Panc1 (cell line): ENCODE measurements around the gene RRP36. TPM values are rescaled to one million over a fixed set of nuclear protein-coding genes. Genes with fewer than 3 reads are reported as not detected.

Experiments used
- ATAC-seq: fragments of 200-7000 bp; cut with Tn5 transposase; 2 replicates; pipeline ENCODE4 v1.9.1; 2020; ENCODE audit warnings: mild to moderate bottlenecking, moderate library complexity
- BruUV-seq: library from RNA; stranded (reverse); fragments of 400-500 nt; replicated peaks from 2 replicates; lab custom pipeline; 2021; lab: Mats Ljungman, UMichigan
- CTCF ChIA-PET: fragments of 300-600 bp; sonication (Branson Sonifier 250); formaldehyde crosslinking; loops from one replicate; lab custom pipeline; 2022; ENCODE audit warnings: antibody characterized with exemption; lab: Charles Lee
- POLR2A ChIA-PET: fragments of 300-600 bp; sonication (Branson Sonifier 250); formaldehyde crosslinking; loops from one replicate; lab custom pipeline; 2022; ENCODE audit warnings: antibody characterized with exemption; lab: Charles Lee
- DNase-seq: peaks from one replicate; pipeline ENCODE4 v3.0.0-alpha.2; 2010; ENCODE audit warnings: low read depth, low spot score
- H3K27ac ChIP-seq: 2 replicates; pipeline ENCODE4 v1.5.1; 2011; ENCODE audit warnings: mild to moderate bottlenecking, low read length, inconsistent platforms
- H3K27me3 ChIP-seq: fragments of 200-500 bp; sonication (Bioruptor generic); 2 replicates; pipeline ENCODE4 v1.6.0; 2014; ENCODE audit warnings: low read length, inconsistent platforms; ENCODE audit not compliant: control insufficient read depth, insufficient read depth
- H3K36me3 ChIP-seq: fragments of 200-500 bp; sonication (Bioruptor generic); 2 replicates; pipeline ENCODE4 v1.5.1; 2014; ENCODE audit warnings: inconsistent platforms, mild to moderate bottlenecking, low read length, moderate library complexity; ENCODE audit not compliant: control insufficient read depth, insufficient read depth
- H3K4me1 ChIP-seq: 2 replicates; pipeline ENCODE4 v1.5.1; 2011; ENCODE audit warnings: inconsistent platforms, mild to moderate bottlenecking, low read length, moderate library complexity; ENCODE audit not compliant: control insufficient read depth, insufficient read depth
- H3K4me3 ChIP-seq, 2 experiments: 2 replicates each; pipeline ENCODE4 v1.5.1; 2011 to 2012; ENCODE audit warnings: low read depth in 2 of 2, low read length in 2 of 2, mild to moderate bottlenecking in 2 of 2, inconsistent platforms in 1 of 2, moderate library complexity in 1 of 2
- H3K9me3 ChIP-seq: fragments of 200-500 bp; sonication (Bioruptor generic); 2 replicates; pipeline ENCODE4 v1.5.1; 2014; ENCODE audit warnings: low read depth, mild to moderate bottlenecking, inconsistent platforms, low read length, moderate library complexity; ENCODE audit not compliant: control insufficient read depth, insufficient read depth
- POLR2AphosphoS5 ChIP-seq: IDR thresholded peaks from 2 replicates; pipeline ENCODE4 v1.6.1; 2012; ENCODE audit warnings: mild to moderate bottlenecking, low read depth, low read length, moderate library complexity
- SIN3A ChIP-seq: IDR thresholded peaks from 2 replicates; pipeline ENCODE4 v1.6.1; 2012; ENCODE audit warnings: low read depth, mild to moderate bottlenecking, low read length, moderate library complexity, borderline replicate concordance; ENCODE audit not compliant: insufficient read depth
- in situ Hi-C: cut with HindIII; loops from 2 replicates; pipeline ENCODE4 v1.10.0; 2016; ENCODE audit warnings: low sequenced_read_pairs, low pct_unique_long_range_greater_than_20kb
- intact Hi-C: fragments of 100-400 bp; cut with micrococcal nuclease; formaldehyde crosslinking; loops from one replicate; pipeline ENCODE4 v1.10.0; 2022; ENCODE audit not compliant: unreplicated experiment
- total RNA-seq: library from RNA; stranded (reverse); gene quantifications from one replicate; pipeline ENCODE4 v1.2.1, GENCODE V29; 2021; ENCODE audit not compliant: unreplicated experiment
- TF ChIP-seq, protein P1 (sequence below), 2 experiments: IDR thresholded peaks; 2 replicates each; pipeline ENCODE4 v1.6.1; 2011 to 2012; ENCODE audit warnings: low read depth in 2 of 2, control low read depth in 1 of 2, low read length in 1 of 2, mild to moderate bottlenecking in 1 of 2, moderate library complexity in 1 of 2; ENCODE audit not compliant: insufficient read depth in 1 of 2
- TF ChIP-seq, protein P2 (sequence below): fragments of 450-650 bp; IDR thresholded peaks from 2 replicates; pipeline ENCODE4 v1.5.1; 2017; ENCODE audit warnings: mild to moderate bottlenecking

The RRP36 gene
- total RNA-seq, 1 experiment from 2014 or later: 106 TPM

DNA sequence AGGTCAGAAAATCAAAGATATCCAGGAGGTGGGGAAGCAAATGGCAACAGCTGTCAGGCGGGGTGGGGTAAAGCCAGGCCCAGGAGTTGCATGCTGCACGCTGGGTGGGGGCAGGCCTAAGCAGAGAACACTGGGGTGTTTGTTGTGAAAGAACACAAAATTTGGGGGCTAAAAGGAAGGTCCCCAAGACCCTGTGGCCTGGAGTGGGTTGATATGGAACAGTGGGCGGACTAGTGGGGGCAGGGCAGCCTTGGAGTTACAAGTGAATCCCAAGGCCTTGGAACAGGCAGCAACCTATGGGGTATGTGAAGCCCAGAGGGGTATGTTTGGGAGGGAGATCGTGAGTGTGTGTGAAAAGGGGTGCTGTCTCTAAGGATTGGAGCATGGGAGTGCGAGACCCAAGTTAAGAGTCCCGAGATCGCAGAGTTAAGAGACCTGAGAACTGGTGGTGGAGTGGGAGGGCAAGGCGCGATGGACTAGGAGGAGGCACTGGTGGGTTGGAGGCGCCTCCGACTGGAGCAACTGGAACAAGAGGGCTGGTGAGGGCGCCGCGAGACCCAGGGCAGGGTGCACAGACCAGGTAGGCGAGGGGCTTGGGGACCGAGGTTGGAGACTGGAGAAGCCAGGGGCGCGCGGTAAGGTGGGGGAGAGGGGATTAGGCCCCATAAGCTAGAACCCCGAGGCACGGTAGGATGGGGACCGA, 31.6 kb downstream of the RRP36 start:
- Histone ChIP-seq H3K9me3 (no peaks in the 10 kb centered on the region), H3K36me3 (no peaks in the 10 kb centered on the region; the same call in 1 of the 2 replicates), H3K27me3 (no peaks in the 10 kb centered on the region), H3K4me3 (peak overlapping the region; percentile 67 to 73), H3K4me1 (peaks cover 18% of the 10 kb centered on the region), H3K27ac (peak overlapping the region; percentile 84)
- ChIA-PET CTCF (no interaction called here), POLR2A (interaction anchor here (0.5 kb wide), 1 partner anchor 20 kb away, joined by 5 read pairs; no protein-coding TSS in a partner anchor)
- no TSS peak for BruUV-seq
- in situ Hi-C loops: no loop called here
- ATAC-seq (peak; percentile 55), DNase-seq (no peak)
- TF ChIP-seq SIN3A: no peak
- intact Hi-C loops: no loop called here

DNA sequence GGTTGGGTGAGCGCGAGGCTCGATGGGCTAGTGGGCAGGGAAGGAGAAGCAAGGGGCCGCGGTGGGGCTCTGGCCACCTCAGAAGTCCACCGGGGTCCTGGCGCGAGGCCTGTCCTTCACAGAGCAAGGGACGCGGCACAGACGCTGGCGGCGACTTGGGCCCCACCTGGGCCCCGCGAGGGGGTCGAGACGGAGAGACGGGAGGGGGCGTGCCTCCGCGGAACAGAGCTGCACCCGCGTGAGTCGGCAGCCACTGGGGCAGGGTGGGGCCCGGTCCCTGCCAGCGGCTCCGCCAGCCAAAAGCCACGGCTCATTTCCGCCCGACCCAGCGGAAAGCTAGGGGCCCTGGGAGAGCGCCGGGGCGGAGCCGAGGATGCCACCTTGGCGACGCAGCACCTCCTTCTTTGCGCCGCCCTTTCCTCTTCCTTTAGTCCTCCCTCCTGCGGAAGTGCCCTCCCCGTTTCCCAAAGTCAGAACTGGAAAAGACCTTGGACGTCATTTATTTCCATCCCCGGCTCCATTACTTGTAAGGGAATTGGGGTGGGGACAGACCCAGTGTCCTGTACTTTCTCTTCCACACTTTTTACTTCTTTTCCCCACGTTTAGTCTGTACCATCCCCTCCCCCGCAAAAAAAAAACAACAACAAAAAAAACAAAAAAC, 32.3 kb downstream of the RRP36 start, which contains the start of gene CUL7:
CUL7 (minus strand) TSS at position 307 of the 661 bp plus-strand sequence. CDS start 1,063 bp downstream, outside the sequence.
- TF ChIP-seq, protein P1, sequence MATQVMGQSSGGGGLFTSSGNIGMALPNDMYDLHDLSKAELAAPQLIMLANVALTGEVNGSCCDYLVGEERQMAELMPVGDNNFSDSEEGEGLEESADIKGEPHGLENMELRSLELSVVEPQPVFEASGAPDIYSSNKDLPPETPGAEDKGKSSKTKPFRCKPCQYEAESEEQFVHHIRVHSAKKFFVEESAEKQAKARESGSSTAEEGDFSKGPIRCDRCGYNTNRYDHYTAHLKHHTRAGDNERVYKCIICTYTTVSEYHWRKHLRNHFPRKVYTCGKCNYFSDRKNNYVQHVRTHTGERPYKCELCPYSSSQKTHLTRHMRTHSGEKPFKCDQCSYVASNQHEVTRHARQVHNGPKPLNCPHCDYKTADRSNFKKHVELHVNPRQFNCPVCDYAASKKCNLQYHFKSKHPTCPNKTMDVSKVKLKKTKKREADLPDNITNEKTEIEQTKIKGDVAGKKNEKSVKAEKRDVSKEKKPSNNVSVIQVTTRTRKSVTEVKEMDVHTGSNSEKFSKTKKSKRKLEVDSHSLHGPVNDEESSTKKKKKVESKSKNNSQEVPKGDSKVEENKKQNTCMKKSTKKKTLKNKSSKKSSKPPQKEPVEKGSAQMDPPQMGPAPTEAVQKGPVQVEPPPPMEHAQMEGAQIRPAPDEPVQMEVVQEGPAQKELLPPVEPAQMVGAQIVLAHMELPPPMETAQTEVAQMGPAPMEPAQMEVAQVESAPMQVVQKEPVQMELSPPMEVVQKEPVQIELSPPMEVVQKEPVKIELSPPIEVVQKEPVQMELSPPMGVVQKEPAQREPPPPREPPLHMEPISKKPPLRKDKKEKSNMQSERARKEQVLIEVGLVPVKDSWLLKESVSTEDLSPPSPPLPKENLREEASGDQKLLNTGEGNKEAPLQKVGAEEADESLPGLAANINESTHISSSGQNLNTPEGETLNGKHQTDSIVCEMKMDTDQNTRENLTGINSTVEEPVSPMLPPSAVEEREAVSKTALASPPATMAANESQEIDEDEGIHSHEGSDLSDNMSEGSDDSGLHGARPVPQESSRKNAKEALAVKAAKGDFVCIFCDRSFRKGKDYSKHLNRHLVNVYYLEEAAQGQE (IDR thresholded peaks at IDR 0.05; ENCODE audit: insufficient read depth in 1 of 2, low read depth in 2 of 2, low read length in 1 of 2): peak in 1 of 2 experiments; percentile 38; a peak in 1 of 4 replicates
- TF ChIP-seq, protein P2, sequence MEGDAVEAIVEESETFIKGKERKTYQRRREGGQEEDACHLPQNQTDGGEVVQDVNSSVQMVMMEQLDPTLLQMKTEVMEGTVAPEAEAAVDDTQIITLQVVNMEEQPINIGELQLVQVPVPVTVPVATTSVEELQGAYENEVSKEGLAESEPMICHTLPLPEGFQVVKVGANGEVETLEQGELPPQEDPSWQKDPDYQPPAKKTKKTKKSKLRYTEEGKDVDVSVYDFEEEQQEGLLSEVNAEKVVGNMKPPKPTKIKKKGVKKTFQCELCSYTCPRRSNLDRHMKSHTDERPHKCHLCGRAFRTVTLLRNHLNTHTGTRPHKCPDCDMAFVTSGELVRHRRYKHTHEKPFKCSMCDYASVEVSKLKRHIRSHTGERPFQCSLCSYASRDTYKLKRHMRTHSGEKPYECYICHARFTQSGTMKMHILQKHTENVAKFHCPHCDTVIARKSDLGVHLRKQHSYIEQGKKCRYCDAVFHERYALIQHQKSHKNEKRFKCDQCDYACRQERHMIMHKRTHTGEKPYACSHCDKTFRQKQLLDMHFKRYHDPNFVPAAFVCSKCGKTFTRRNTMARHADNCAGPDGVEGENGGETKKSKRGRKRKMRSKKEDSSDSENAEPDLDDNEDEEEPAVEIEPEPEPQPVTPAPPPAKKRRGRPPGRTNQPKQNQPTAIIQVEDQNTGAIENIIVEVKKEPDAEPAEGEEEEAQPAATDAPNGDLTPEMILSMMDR: no peak
- TF ChIP-seq POLR2AphosphoS5 (peak; percentile 97), SIN3A (peak; percentile 87; the same call in 1 of the 2 replicates)
- Histone ChIP-seq H3K9me3 (no peaks in the 10 kb centered on the region), H3K27ac (peak within 1 kb of the TSS; percentile 87), H3K4me3 (peak within 1 kb of the TSS; percentile 67 to 73), H3K4me1 (peaks cover 25% of the 10 kb centered on the region), H3K27me3 (no peaks in the 10 kb centered on the region), H3K36me3 (peaks cover under 1% of the 10 kb centered on the region; the same call in 1 of the 2 replicates)
- in situ Hi-C loops: no loop called here
- ChIA-PET CTCF (no interaction called here), POLR2A (interaction anchor here (0.5 to 0.7 kb wide), 3 partner anchors 20 to 72 kb away, joined by 3 to 6 read pairs (median 5); no protein-coding TSS in a partner anchor)
- peak; percentile 98 for ATAC-seq
- BruUV-seq: no TSS peak
- intact Hi-C loops: no loop called here
- DNase-seq: peak; percentile 66
